Ovary (tissue), 9 donors: Measurements from ENCODE around the gene UBE2Q2. TPM values are rescaled to one million over a fixed set of nuclear protein-coding genes. Genes with fewer than 3 reads are reported as not detected.
"Not testable (repeated sequence)": the region's sequence is repeated elsewhere in the genome, so short reads cannot be mapped to it uniquely, and the experiment has no call there.

Experiments used
- DNase-seq, 5 donors: peaks; one replicate each; pipeline ENCODE4 v3.0.0-alpha.2; 2019 to 2020
- H3K27ac ChIP-seq, 2 donors: fragments of 200-600 bp; one replicate each; pipeline versions ENCODE4 v1.5.1 to v1.8.0; 2019 to 2022
- H3K27me3 ChIP-seq: fragments of 200-600 bp; one replicate; pipeline ENCODE4 v1.8.0; 2022
- H3K36me3 ChIP-seq: fragments of 200-600 bp; sonication (generic); one replicate; pipeline ENCODE4 v1.5.1; 2019
- H3K4me1 ChIP-seq: one replicate; pipeline ENCODE4 v1.8.1; 2013; ENCODE audit warnings: mild to moderate bottlenecking, moderate library complexity; ENCODE audit not compliant: insufficient read depth
- H3K4me3 ChIP-seq: fragments of 200-600 bp; sonication (generic); one replicate; pipeline ENCODE4 v1.5.1; 2017
- H3K9me3 ChIP-seq, 2 donors: fragments of 200-600 bp in 1 of 2; sonication (generic) in 1 of 2; one replicate each; pipeline versions ENCODE4 v1.5.1 to v1.8.1; 2013 to 2019; ENCODE audit warnings: mild to moderate bottlenecking in 1 of 2, moderate library complexity in 1 of 2
- EP300 ChIP-seq: sonication (generic); formaldehyde crosslinking; IDR thresholded peaks from one replicate; pipeline ENCODE4 v1.6.1; 2017; ENCODE audit warnings: antibody characterized with exemption
- POLR2A ChIP-seq: fragments of 450-650 bp; IDR thresholded peaks from one replicate; pipeline ENCODE4 v1.6.1; 2017; ENCODE audit warnings: antibody characterized with exemption, mild to moderate bottlenecking, moderate library complexity
- WGBS, 3 donors: extraction: QIAGEN DNeasy Blood & Tissue Kit in 1 of 3; methylation state at CpG; one replicate each; pipeline versions ENCODE4 v1.1.5 to v1.1.7; 2013 to 2017; 5-methylcytosine and 5-hydroxymethylcytosine counted together
- intact Hi-C, 4 donors: fragments of 100-400 bp; cut with DNase I; formaldehyde crosslinking; loops; one replicate each; pipeline versions ENCODE4 v1.11.0 to v1.15.1; 2022 to 2023
- polyA plus RNA-seq, 2 donors: library from polyadenylated mRNA; stranded (reverse); fragments of 200-250 nt in 1 of 2; fragments of 350-450 nt in 1 of 2; fragmentation: Illumina TruSeq in 1 of 2; extraction: RNeasy Lipid Tissue Mini Kit (QIAGEN cat#74804) in 1 of 2; gene quantifications; one replicate each; pipeline ENCODE4 v1.2.3, GENCODE V29; 2013 to 2014
- total RNA-seq, 7 donors: library from RNA; depleted of rRNA in 2 of 7; stranded (reverse); fragments of >200 nt in 2 of 7; fragmentation: NEBNext Ultra II Directional in 3 of 7; extraction: Animal tissue kit (Norgen Biotek cat#: 25700) in 3 of 7; gene quantifications; one replicate each; pipeline versions ENCODE4 v1.1.0 to v1.2.4, GENCODE V29; 2016 to 2023
- TF ChIP-seq, protein P1 (sequence below), 3 donors: fragments of 450-650 bp in 2 of 3; fragments of 200-600 bp in 1 of 3; IDR thresholded peaks; one replicate each; pipeline versions ENCODE4 v1.5.1 to v1.8.0; 2016 to 2022; ENCODE audit warnings: antibody characterized with exemption in 3 of 3, mild to moderate bottlenecking in 1 of 3
- donor health status: DM: no; HTN: no; CAD: no; lungs with moderate emphysema.
- donor health status: DM: no; HTN: no; CAD: no.
- donor health status: Bipolar disorder and iron deficiency.
- donor health status: DM: yes; HTN: yes; CAD: no.
- donor health status: DM: no; HTN: no; CAD: no.
- donor health status: DM: yes; HTN: yes; CAD: no.

The UBE2Q2 gene
- total and polyA plus RNA-seq, 9 donors, result 22.6 to 35.7 (median 31.0) TPM

DNA sequence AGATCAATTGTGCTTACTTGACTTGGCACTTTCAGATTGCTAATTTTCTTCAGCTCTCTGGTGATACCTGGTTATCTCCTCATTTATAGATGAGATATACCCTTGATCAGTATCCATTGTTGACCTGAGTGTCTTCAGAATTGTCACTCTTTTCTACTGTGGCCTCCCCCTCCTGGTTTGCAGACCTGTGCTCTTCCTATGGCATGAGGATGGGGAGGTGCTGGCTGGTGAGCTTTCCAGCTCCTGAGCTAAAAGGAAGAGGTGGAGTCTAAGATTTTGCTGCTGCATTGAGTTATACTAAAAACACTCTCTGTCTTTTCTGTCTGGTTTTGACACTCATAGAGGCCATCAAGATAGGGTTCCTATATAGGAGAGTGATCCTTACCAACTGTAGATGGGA lies 23.7 kb downstream of the UBE2Q2 start:
- H3K27me3 ChIP-seq, result no peaks in the 10 kb centered on the region
- TF ChIP-seq POLR2A (no peak), EP300 (no peak)
- TF ChIP-seq, protein P1, sequence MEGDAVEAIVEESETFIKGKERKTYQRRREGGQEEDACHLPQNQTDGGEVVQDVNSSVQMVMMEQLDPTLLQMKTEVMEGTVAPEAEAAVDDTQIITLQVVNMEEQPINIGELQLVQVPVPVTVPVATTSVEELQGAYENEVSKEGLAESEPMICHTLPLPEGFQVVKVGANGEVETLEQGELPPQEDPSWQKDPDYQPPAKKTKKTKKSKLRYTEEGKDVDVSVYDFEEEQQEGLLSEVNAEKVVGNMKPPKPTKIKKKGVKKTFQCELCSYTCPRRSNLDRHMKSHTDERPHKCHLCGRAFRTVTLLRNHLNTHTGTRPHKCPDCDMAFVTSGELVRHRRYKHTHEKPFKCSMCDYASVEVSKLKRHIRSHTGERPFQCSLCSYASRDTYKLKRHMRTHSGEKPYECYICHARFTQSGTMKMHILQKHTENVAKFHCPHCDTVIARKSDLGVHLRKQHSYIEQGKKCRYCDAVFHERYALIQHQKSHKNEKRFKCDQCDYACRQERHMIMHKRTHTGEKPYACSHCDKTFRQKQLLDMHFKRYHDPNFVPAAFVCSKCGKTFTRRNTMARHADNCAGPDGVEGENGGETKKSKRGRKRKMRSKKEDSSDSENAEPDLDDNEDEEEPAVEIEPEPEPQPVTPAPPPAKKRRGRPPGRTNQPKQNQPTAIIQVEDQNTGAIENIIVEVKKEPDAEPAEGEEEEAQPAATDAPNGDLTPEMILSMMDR (IDR thresholded peaks at IDR 0.05), result no peak
- H3K4me1 ChIP-seq, result no peaks in the 10 kb centered on the region
- no peaks in the 10 kb centered on the region for H3K9me3 ChIP-seq
- no peak overlapping the region for H3K4me3 ChIP-seq
- no peaks in the 10 kb centered on the region for H3K36me3 ChIP-seq
- DNase-seq, result no peak
- intact Hi-C loops, result no loop called here
- H3K27ac ChIP-seq, result no peak overlapping the region

DNA sequence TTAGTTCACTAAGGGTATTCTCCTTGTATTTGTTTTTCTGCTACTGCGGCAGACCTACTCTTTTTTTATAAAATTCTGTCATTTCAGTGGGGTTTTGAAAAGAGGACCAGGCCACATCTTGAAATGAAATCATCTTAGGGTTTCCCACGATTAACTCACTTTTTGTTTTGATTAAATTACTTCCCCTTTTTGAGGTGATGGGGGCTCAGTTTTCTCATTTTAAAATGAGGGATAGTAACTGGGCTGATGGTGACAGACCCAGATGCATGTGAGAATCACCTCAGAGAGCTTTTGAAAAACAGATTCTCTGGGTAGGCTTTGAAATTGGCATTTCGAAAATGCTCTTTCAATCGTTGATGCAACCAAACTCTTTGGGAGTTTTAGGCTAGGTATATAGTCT lies 24.2 kb downstream of the UBE2Q2 start:
- intact Hi-C loops, result no loop called here
- H3K4me3 ChIP-seq, result no peak overlapping the region
- H3K27ac ChIP-seq, result no peak overlapping the region
- H3K4me1 ChIP-seq, result no peaks in the 10 kb centered on the region
- no peaks in the 10 kb centered on the region for H3K36me3 ChIP-seq
- H3K9me3 ChIP-seq, result no peaks in the 10 kb centered on the region
- WGBS, 3 donors, result 79 to 83% (median 81%) methylated on average over 4 of the region's 4 CpGs
- no peak for DNase-seq
- TF ChIP-seq EP300, result no peak
- TF ChIP-seq POLR2A, result no peak
- TF ChIP-seq, protein P1 (IDR thresholded peaks at IDR 0.05), result no peak
- H3K27me3 ChIP-seq, result no peaks in the 10 kb centered on the region

DNA sequence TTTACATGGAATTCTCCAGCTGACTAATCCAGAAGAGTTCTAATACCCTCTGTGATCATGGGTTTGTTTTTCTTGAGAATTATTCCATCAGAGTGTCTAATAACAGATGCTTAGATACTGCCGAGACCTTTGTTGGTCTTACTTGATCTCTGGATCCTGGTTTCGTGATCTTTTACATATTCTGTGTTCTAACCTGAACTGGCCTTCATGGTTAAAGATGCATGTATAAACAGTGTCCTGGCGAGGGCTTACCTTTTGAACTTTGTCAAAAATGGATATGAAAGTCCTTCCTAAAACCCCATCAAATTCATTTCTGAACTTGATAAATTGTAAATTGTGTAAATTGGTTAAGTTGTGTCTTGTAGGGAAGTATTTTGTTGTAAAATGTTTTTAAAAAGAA lies 24.8 kb downstream of the UBE2Q2 start:
- DNase-seq, result no peak
- Histone ChIP-seq H3K4me3 (no peak overlapping the region), H3K4me1 (no peaks in the 10 kb centered on the region), H3K27ac (no peak overlapping the region), H3K27me3 (no peaks in the 10 kb centered on the region), H3K9me3 (no peaks in the 10 kb centered on the region), H3K36me3 (no peaks in the 10 kb centered on the region)
- intact Hi-C loops, result no loop called here
- TF ChIP-seq POLR2A, result no peak
- TF ChIP-seq, protein P1 (IDR thresholded peaks at IDR 0.05), result no peak
- TF ChIP-seq EP300, result no peak
- WGBS, 3 donors, result 95 to 98% (median 97%) methylated on average over 3 of the region's 3 CpGs

DNA sequence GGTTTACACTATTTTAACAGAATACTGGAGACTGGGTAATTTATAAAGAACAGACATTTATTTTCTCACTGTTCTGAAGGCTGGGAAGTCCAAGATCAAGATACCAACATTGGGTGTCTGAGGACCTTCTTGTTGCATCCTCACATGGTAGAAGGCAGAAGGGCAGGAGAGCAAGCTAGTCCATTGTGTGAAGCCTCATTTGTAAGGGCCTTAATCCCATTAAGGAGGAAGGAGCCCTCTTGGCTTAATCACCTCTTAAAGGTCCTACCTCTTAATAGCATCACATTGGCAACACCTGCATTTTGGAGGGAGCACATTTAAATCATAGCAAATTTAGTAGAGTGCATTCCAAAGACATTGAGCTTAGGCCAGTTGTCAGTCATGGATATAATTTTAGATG lies 26.2 kb downstream of the UBE2Q2 start:
- Histone ChIP-seq H3K36me3 (no peaks in the 10 kb centered on the region), H3K27ac (no peak overlapping the region)
- no peak for DNase-seq

DNA sequence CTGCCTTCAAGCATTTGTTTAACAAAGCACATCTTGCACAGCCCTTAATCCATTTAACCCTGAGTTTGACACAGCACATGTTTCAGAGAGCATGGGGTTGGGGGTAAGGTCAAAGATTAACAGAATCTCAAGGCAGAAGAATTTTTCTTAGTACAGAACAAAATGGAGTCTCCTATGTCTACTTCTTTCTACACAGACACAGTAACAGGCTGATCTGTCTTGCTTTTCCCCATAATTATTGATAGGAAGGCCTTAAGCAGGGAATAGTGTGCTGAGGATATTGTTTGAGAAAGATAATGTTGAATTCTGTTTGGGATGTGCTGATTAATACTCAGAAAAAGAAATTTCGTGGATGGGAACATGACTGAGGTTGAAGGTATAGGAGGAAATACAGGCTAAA lies 28.3 kb downstream of the UBE2Q2 start:
- not testable (repeated sequence) for H3K4me1 ChIP-seq

More for the DNA sequence above, 26.2 kb downstream of the UBE2Q2 start:
- H3K9me3 ChIP-seq, result no peaks in the 10 kb centered on the region
- no peaks in the 10 kb centered on the region for H3K4me1 ChIP-seq
- no peak for TF ChIP-seq POLR2A
- TF ChIP-seq EP300, result no peak
- TF ChIP-seq, protein P1 (IDR thresholded peaks at IDR 0.05), result no peak
- H3K4me3 ChIP-seq, result no peak overlapping the region
- intact Hi-C loops, result no loop called here
- H3K27me3 ChIP-seq, result no peaks in the 10 kb centered on the region

More for the DNA sequence above, 28.3 kb downstream of the UBE2Q2 start:
- DNase-seq, H3K27me3 ChIP-seq, H3K27ac ChIP-seq, H3K4me3 ChIP-seq, H3K9me3 ChIP-seq, intact Hi-C loops, H3K36me3 ChIP-seq: not testable (repeated sequence)
- 89 to 97% (median 93%) methylated on average over 1 of the region's 1 CpG for WGBS, 3 donors
